Measurements from ENCODE around the gene C2CD2L. TPM values are rescaled to one million over a fixed set of nuclear protein-coding genes. Genes with fewer than 3 reads are reported as not detected.
A peak's percentile ranks its signal among the peaks of the same experiment; 100 is the strongest.

The C2CD2L gene
- total and polyA plus RNA-seq, 2 of the 13 experiments (the other 11 are each of a cell fraction or from before 2014, with no cell fraction given), result 3.7 to 5.5 TPM

DNA sequence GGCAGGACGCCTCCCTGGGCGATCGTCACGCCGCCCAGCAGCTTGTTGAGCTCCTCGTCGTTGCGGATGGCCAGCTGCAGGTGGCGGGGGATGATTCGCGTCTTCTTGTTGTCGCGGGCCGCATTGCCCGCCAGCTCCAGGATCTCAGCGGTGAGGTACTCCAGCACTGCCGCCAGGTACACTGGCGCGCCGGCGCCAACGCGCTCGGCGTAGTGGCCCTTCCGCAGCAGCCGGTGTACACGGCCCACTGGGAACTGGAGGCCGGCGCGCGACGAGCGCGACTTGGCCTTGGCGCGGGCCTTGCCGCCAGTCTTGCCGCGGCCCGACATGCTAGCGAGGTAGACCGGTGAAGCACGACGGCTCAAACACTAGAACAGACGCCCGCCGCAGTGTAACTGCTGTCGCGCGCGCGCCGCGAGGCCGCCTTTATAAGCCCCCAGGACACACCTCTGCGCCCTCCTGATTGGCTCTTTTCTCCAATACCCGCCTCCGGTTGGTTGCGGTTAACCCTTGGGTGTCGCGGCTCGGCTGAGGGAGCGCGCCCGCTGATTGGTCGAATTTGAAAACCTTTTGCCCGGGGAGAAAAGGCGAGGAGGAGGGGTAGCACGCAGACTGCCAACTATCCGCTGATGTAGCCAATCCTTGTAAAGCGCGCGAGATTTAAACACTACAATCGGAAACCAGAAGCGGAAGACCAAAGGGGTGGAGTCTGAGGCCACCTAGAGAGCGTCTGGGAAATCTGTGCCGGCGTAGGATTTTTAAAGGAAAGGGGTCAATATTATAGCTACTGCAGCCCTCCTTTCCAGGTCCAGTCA is 11.9 kb upstream of the C2CD2L start (continued):
- TF ChIP-seq ZFP1 (CRISPR knock-in tag; IDR thresholded peaks at IDR 0.05), result 0 out of 2 replicates have a peak, but pooled peaks have one; percentile 39
- TF ChIP-seq TP53 (CRISPR knock-in tag; conservative IDR thresholded peaks at IDR 0.05), result peak; percentile 49; the same call in 1 of the 2 replicates
- TF ChIP-seq ZFX (CRISPR knock-in tag; IDR thresholded peaks at IDR 0.05; ENCODE audit: low read depth), result peak; percentile 91
- TF ChIP-seq, protein P1, sequence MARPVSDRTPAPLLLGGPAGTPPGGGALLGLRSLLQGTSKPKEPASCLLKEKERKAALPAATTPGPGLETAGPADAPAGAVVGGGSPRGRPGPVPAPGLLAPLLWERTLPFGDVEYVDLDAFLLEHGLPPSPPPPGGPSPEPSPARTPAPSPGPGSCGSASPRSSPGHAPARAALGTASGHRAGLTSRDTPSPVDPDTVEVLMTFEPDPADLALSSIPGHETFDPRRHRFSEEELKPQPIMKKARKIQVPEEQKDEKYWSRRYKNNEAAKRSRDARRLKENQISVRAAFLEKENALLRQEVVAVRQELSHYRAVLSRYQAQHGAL (CRISPR knock-in tag; IDR thresholded peaks at IDR 0.05; ENCODE audit: not compliant biosample characterization), result peak; percentile 64
- 0 out of 2 replicates have a peak, but pooled peaks have one; percentile 57 for TF ChIP-seq ZNF746 (CRISPR knock-in tag; IDR thresholded peaks at IDR 0.05)
- TF ChIP-seq SNRNP70 (IDR thresholded peaks at IDR 0.05; ENCODE audit: low read depth, low read length), result no peak
- TF ChIP-seq ZNF34 (CRISPR knock-in tag; IDR thresholded peaks at IDR 0.05; ENCODE audit: borderline replicate concordance), result no peak
- peak; percentile 88; the same call in 1 of the 2 replicates for TF ChIP-seq SMYD3 (CRISPR knock-in tag; IDR thresholded peaks at IDR 0.05)
- TF ChIP-seq, protein P2, sequence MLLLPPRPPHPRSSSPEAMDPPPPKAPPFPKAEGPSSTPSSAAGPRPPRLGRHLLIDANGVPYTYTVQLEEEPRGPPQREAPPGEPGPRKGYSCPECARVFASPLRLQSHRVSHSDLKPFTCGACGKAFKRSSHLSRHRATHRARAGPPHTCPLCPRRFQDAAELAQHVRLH (CRISPR knock-in tag; IDR thresholded peaks at IDR 0.05; ENCODE audit: borderline replicate concordance, low read depth), result no peak
- TF ChIP-seq SMAD1 (CRISPR knock-in tag; IDR thresholded peaks at IDR 0.05; ENCODE audit: borderline replicate concordance, low read depth), result peak; percentile 99; the same call in 1 of the 2 replicates
- TF ChIP-seq HHEX (CRISPR knock-in tag; IDR thresholded peaks at IDR 0.05), result no peak
- no peak for TF ChIP-seq ZNF460 (CRISPR knock-in tag; IDR thresholded peaks at IDR 0.05; ENCODE audit: borderline replicate concordance)
- TF ChIP-seq TBX2 (CRISPR knock-in tag; IDR thresholded peaks at IDR 0.05; ENCODE audit: borderline replicate concordance), result peak; percentile 86
- no peak; the same call in 1 of the 2 replicates for TF ChIP-seq BRCA1 (CRISPR knock-in tag; IDR thresholded peaks at IDR 0.05)
- TF ChIP-seq HOXD1 (CRISPR knock-in tag; IDR thresholded peaks at IDR 0.05), result peak; percentile 66; the same call in 1 of the 2 replicates
- no peak for TF ChIP-seq ZBTB42 (CRISPR knock-in tag; IDR thresholded peaks at IDR 0.05)
- peak; percentile 23; the same call in 1 of the 2 replicates for TF ChIP-seq SPEN (CRISPR knock-in tag; IDR thresholded peaks at IDR 0.05; ENCODE audit: low read depth)
- TF ChIP-seq, protein P3, sequence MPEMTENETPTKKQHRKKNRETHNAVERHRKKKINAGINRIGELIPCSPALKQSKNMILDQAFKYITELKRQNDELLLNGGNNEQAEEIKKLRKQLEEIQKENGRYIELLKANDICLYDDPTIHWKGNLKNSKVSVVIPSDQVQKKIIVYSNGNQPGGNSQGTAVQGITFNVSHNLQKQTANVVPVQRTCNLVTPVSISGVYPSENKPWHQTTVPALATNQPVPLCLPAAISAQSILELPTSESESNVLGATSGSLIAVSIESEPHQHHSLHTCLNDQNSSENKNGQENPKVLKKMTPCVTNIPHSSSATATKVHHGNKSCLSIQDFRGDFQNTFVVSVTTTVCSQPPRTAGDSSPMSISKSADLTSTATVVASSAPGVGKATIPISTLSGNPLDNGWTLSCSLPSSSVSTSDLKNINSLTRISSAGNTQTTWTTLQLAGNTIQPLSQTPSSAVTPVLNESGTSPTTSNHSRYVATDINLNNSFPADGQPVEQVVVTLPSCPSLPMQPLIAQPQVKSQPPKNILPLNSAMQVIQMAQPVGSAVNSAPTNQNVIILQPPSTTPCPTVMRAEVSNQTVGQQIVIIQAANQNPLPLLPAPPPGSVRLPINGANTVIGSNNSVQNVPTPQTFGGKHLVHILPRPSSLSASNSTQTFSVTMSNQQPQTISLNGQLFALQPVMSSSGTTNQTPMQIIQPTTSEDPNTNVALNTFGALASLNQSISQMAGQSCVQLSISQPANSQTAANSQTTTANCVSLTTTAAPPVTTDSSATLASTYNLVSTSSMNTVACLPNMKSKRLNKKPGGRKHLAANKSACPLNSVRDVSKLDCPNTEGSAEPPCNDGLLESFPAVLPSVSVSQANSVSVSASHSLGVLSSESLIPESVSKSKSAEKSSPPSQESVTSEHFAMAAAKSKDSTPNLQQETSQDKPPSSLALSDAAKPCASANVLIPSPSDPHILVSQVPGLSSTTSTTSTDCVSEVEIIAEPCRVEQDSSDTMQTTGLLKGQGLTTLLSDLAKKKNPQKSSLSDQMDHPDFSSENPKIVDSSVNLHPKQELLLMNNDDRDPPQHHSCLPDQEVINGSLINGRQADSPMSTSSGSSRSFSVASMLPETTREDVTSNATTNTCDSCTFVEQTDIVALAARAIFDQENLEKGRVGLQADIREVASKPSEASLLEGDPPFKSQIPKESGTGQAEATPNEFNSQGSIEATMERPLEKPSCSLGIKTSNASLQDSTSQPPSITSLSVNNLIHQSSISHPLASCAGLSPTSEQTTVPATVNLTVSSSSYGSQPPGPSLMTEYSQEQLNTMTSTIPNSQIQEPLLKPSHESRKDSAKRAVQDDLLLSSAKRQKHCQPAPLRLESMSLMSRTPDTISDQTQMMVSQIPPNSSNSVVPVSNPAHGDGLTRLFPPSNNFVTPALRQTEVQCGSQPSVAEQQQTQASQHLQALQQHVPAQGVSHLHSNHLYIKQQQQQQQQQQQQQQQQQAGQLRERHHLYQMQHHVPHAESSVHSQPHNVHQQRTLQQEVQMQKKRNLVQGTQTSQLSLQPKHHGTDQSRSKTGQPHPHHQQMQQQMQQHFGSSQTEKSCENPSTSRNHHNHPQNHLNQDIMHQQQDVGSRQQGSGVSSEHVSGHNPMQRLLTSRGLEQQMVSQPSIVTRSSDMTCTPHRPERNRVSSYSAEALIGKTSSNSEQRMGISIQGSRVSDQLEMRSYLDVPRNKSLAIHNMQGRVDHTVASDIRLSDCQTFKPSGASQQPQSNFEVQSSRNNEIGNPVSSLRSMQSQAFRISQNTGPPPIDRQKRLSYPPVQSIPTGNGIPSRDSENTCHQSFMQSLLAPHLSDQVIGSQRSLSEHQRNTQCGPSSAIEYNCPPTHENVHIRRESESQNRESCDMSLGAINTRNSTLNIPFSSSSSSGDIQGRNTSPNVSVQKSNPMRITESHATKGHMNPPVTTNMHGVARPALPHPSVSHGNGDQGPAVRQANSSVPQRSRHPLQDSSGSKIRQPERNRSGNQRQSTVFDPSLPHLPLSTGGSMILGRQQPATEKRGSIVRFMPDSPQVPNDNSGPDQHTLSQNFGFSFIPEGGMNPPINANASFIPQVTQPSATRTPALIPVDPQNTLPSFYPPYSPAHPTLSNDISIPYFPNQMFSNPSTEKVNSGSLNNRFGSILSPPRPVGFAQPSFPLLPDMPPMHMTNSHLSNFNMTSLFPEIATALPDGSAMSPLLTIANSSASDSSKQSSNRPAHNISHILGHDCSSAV (CRISPR knock-in tag; IDR thresholded peaks at IDR 0.05; ENCODE audit: borderline replicate concordance), result peak; percentile 79
- peak; percentile 94 for TF ChIP-seq REL (CRISPR knock-in tag; conservative IDR thresholded peaks at IDR 0.05)
- no peak for TF ChIP-seq ZNF775 (CRISPR knock-in tag; IDR thresholded peaks at IDR 0.05; ENCODE audit: borderline replicate concordance)
- peak; percentile 84; the same call in 1 of the 2 replicates for TF ChIP-seq ZNF672 (CRISPR knock-in tag; IDR thresholded peaks at IDR 0.05)

Measured in HepG2 (cell line).